Calu3 (cell line): ENCODE data around the gene ACACB. TPM values are rescaled to one million over a fixed set of nuclear protein-coding genes. Genes with fewer than 3 reads are reported as not detected.
A peak's percentile ranks its signal among the peaks of the same experiment; 100 is the strongest.

Experiments used
- BruUV-seq: library from RNA; stranded (reverse); fragments of 400-500 nt; replicated peaks from 2 replicates; lab custom pipeline; 2021; lab: Mats Ljungman, UMichigan
- CTCF ChIA-PET: fragments of 300-600 bp; sonication (Branson Sonifier 250); formaldehyde crosslinking; loops from one replicate; lab custom pipeline; 2022; ENCODE audit warnings: antibody characterized with exemption; lab: Charles Lee
- DNase-seq: peaks from one replicate; pipeline ENCODE4 v3.0.0; 2022
- H3K27ac Mint-ChIP-seq: one replicate; pipeline ENCODE4 v1.8.0; 2022; ENCODE audit warnings: mixed read lengths; ENCODE audit not compliant: unreplicated experiment
- H3K27me3 Mint-ChIP-seq: one replicate; pipeline ENCODE4 v1.8.0; 2022; ENCODE audit warnings: mixed read lengths; ENCODE audit not compliant: unreplicated experiment
- H3K36me3 Mint-ChIP-seq: one replicate; pipeline ENCODE4 v1.8.0; 2022; ENCODE audit warnings: mild to moderate bottlenecking, moderate library complexity, mixed read lengths; ENCODE audit not compliant: insufficient read depth, unreplicated experiment
- H3K4me1 Mint-ChIP-seq: one replicate; pipeline ENCODE4 v1.8.0; 2022; ENCODE audit warnings: mild to moderate bottlenecking, low read depth, mixed read lengths; ENCODE audit not compliant: unreplicated experiment
- H3K4me3 Mint-ChIP-seq: one replicate; pipeline ENCODE4 v1.8.0; 2022; ENCODE audit warnings: mild to moderate bottlenecking, low read depth, moderate library complexity, mixed read lengths; ENCODE audit not compliant: unreplicated experiment
- H3K9me3 Mint-ChIP-seq: one replicate; pipeline ENCODE4 v1.8.0; 2022; ENCODE audit warnings: low read depth, mixed read lengths; ENCODE audit not compliant: unreplicated experiment
- CTCF ChIP-seq: fragments of 200-600 bp; IDR thresholded peaks from one replicate; pipeline ENCODE4 v1.8.0; 2022; ENCODE audit warnings: antibody characterized with exemption; ENCODE audit not compliant: unreplicated experiment
- intact Hi-C: fragments of 100-400 bp; cut with micrococcal nuclease; formaldehyde crosslinking; loops from one replicate; pipeline ENCODE4 v1.10.0; 2022; ENCODE audit not compliant: unreplicated experiment
- total RNA-seq: library from RNA; stranded (reverse); gene quantifications from 2 replicates; pipeline ENCODE4 v1.2.3, GENCODE V29; 2022

ACACB gene
- total RNA-seq, 1 experiment from 2014 or later, result 6.2 TPM

GRCh38 chr12:109110988-109111495, 5.3 kb upstream of the ACACB start:
- peak; percentile 64 for DNase-seq
- Mint-ChIP-seq H3K27me3 (no peaks in the 10 kb centered on the region), H3K9me3 (no peaks in the 10 kb centered on the region), H3K36me3 (peaks cover 20% of the 10 kb centered on the region), H3K27ac (peak overlapping the region; percentile 50), H3K4me1 (peaks cover 16% of the 10 kb centered on the region), H3K4me3 (peak overlapping the region; percentile 69)
- no TSS peak for BruUV-seq
- TF ChIP-seq CTCF, result no peak
- CTCF ChIA-PET, result interaction anchor here (0.5 to 1.5 kb wide), 2 partner anchors 274 to 929 kb away, joined by 3 to 16 read pairs; no protein-coding TSS in a partner anchor
- intact Hi-C loops, result no loop called here

GRCh38 chr12:109112720-109113465, 3.5 kb upstream of the ACACB start:
- no TSS peak for BruUV-seq
- CTCF ChIA-PET, result interaction anchor here (0.7 to 1.5 kb wide), 2 partner anchors 41 to 272 kb away, joined by 3 to 16 read pairs; no protein-coding TSS in a partner anchor
- no peak overlapping the region for H3K27ac Mint-ChIP-seq
- no peak for DNase-seq
- intact Hi-C loops, result loop anchor here (2.0 kb wide), 1 partner anchor 272 kb away; no protein-coding TSS in a partner anchor
- no peaks in the 10 kb centered on the region for H3K27me3 Mint-ChIP-seq
- no peaks in the 10 kb centered on the region for H3K9me3 Mint-ChIP-seq
- peaks cover 12% of the 10 kb centered on the region for H3K36me3 Mint-ChIP-seq
- H3K4me3 Mint-ChIP-seq, result no peak overlapping the region
- TF ChIP-seq CTCF, result no peak
- peaks cover 17% of the 10 kb centered on the region for H3K4me1 Mint-ChIP-seq

GRCh38 chr12:109113661-109114321, 2.6 kb upstream of the ACACB start:
- intact Hi-C loops, result loop anchor here (2.0 kb wide), 1 partner anchor 271 kb away; no protein-coding TSS in a partner anchor
- H3K4me1 Mint-ChIP-seq, result peaks cover 17% of the 10 kb centered on the region
- TF ChIP-seq CTCF, result no peak
- no peaks in the 10 kb centered on the region for H3K27me3 Mint-ChIP-seq
- no TSS peak for BruUV-seq
- no peak for DNase-seq
- no peaks in the 10 kb centered on the region for H3K9me3 Mint-ChIP-seq
- CTCF ChIA-PET, result no interaction called here
- H3K36me3 Mint-ChIP-seq, result peaks cover 9% of the 10 kb centered on the region
- H3K27ac Mint-ChIP-seq, result no peak overlapping the region
- no peak overlapping the region for H3K4me3 Mint-ChIP-seq

- Mint-ChIP-seq H3K4me3 (no peak overlapping the region), H3K27ac (no peak overlapping the region), H3K4me1 (peaks cover 17% of the 10 kb centered on the region), H3K9me3 (no peaks in the 10 kb centered on the region), H3K36me3 (peaks cover 9% of the 10 kb centered on the region), H3K27me3 (no peaks in the 10 kb centered on the region)
- CTCF ChIA-PET, result no interaction called here
- no peak for TF ChIP-seq CTCF
- no peak for DNase-seq
- BruUV-seq, result no TSS peak
- intact Hi-C loops, result no loop called here
These were observed 1.7 kb upstream of the ACACB start for GRCh38 chr12:109114644-109115043.
